GM11168 (cell line): ENCODE measurements around the gene CYTH1.

Experiments used
- in situ Hi-C: fragments of 300-500 bp; cut with MboI; formaldehyde crosslinking; loops from one replicate; pipeline ENCODE4 v1.12.0; 2022; ENCODE audit warnings: low sequenced_read_pairs; ENCODE audit not compliant: unreplicated experiment

Gene CYTH1

GRCh38 chr17:78704594-78704993 lies 77.5 kb downstream of the CYTH1 start:
- in situ Hi-C loops: no loop called here

- in situ Hi-C loops: no loop called here
Measured at GRCh38 chr17:78697554-78698343, 84.3 kb downstream of the CYTH1 start.

GRCh38 chr17:78697122-78697521 lies 85.0 kb downstream of the CYTH1 start:
- in situ Hi-C loops: no loop called here

GRCh38 chr17:78696016-78696982 lies 85.8 kb downstream of the CYTH1 start:
- in situ Hi-C loops: no loop called here

GRCh38 chr17:78694805-78695531 lies 87.1 kb downstream of the CYTH1 start:
- in situ Hi-C loops: no loop called here

GRCh38 chr17:78693346-78694083 lies 88.6 kb downstream of the CYTH1 start:
- in situ Hi-C loops: no loop called here

GRCh38 chr17:78692460-78693010 lies 89.5 kb downstream of the CYTH1 start:
- in situ Hi-C loops: no loop called here

- in situ Hi-C loops: no loop called here
Measured at GRCh38 chr17:78689029-78689428, 93.0 kb downstream of the CYTH1 start.

GRCh38 chr17:78687944-78688343 lies 94.1 kb downstream of the CYTH1 start:
- in situ Hi-C loops: no loop called here

- in situ Hi-C loops: no loop called here
Measured at GRCh38 chr17:78687125-78687524, 94.9 kb downstream of the CYTH1 start.

GRCh38 chr17:78684026-78684425 lies 98.0 kb downstream of the CYTH1 start:
- in situ Hi-C loops: no loop called here

- in situ Hi-C loops: no loop called here
Measured at GRCh38 chr17:78683408-78683961, 98.6 kb downstream of the CYTH1 start.

- in situ Hi-C loops: no loop called here
Measured at GRCh38 chr17:78682363-78682762, 99.7 kb downstream of the CYTH1 start.

GRCh38 chr17:78680436-78680835 lies 101.6 kb downstream of the CYTH1 start:
- in situ Hi-C loops: no loop called here

- in situ Hi-C loops: no loop called here
Measured at GRCh38 chr17:78679495-78680395, 102.3 kb downstream of the CYTH1 start.

- in situ Hi-C loops: no loop called here
Measured at GRCh38 chr17:78678711-78679110, 103.4 kb downstream of the CYTH1 start.

GRCh38 chr17:78678222-78678557 lies 103.9 kb downstream of the CYTH1 start:
- in situ Hi-C loops: no loop called here
